GM20000 (cell line): ENCODE measurements around the gene RASGRP1.

Source experiments
- DNase-seq: peaks from one replicate; pipeline ENCODE4 v3.0.0; 2012; ENCODE audit warnings: low spot score
- TF ChIP-seq, protein P1 (sequence below): IDR thresholded peaks from 2 replicates; pipeline ENCODE4 v1.5.1; 2012; ENCODE audit warnings: mild to moderate bottlenecking, control low read depth; ENCODE audit errors: extremely low read depth, missing control alignments

The RASGRP1 gene

DNA sequence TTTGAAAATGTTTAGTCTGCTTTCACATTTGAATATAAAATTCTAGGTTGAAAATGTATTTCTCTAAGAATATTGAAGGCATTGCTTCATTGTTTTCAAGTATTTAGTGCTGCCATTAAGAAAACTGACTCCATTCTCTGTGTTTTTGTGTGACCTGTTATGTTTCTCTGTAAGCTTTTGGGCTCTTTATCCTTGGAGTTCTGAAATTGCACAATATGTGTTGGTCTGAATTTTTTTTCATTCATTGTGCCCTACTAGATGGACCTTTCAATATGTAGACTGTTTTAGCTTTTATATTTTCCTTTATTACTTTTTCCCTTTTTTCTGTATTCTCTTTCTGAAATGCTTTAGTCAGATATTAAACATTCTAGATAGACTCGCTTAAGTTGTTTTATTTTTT, 88.5 kb downstream of the RASGRP1 start:
- DNase-seq = no peak
- TF ChIP-seq, protein P1, sequence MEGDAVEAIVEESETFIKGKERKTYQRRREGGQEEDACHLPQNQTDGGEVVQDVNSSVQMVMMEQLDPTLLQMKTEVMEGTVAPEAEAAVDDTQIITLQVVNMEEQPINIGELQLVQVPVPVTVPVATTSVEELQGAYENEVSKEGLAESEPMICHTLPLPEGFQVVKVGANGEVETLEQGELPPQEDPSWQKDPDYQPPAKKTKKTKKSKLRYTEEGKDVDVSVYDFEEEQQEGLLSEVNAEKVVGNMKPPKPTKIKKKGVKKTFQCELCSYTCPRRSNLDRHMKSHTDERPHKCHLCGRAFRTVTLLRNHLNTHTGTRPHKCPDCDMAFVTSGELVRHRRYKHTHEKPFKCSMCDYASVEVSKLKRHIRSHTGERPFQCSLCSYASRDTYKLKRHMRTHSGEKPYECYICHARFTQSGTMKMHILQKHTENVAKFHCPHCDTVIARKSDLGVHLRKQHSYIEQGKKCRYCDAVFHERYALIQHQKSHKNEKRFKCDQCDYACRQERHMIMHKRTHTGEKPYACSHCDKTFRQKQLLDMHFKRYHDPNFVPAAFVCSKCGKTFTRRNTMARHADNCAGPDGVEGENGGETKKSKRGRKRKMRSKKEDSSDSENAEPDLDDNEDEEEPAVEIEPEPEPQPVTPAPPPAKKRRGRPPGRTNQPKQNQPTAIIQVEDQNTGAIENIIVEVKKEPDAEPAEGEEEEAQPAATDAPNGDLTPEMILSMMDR = no peak

DNA sequence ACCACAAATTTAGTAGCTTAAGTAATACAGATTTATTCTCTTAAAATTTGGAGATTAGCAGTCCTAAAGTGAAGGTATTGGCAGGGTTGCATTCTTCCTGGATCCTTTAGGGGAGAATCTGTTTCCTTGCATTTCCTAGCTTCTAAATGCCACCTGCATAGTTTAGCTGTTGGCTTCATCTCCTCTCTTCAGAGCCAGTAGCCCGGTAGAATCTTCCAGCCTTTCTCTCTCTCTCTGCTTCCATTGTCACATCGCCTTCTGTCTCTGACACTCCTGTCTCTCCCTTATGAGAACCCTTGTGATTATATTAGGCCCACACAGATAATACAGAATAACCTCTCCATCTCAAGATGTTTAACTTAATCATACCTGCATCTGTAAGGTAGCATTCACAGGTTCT, 89.3 kb downstream of the RASGRP1 start:
- DNase-seq = no peak
- TF ChIP-seq, protein P1 = no peak

DNA sequence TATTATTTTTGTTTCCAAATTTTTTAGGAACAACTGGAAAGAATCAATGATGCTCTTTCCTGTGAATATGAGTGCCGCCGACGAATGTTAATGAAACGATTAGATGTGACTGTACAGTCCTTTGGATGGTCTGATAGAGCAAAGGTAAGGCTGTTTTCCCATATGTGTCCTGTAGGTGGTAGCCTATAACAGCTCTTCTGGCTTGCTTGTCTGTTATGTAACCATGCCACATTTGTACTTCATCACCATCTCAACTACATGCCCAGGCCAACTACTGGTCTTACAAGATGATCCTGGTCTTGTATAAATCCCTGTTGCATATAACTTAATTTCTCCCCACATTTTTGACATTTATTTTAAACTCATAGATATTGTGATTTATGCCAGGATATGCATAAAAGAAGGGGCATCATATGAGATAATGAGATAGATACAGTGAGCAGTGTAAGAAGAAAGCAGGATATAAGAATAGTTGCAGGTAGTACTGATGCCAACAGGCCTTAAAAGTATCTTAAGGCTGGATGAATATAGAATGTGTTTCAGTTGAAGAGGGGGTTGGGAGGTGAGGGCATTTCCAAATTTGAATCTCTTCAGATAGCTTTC, 90.4 kb downstream of the RASGRP1 start:
- DNase-seq = peak; percentile 54
- TF ChIP-seq, protein P1 = peak; percentile 65

DNA sequence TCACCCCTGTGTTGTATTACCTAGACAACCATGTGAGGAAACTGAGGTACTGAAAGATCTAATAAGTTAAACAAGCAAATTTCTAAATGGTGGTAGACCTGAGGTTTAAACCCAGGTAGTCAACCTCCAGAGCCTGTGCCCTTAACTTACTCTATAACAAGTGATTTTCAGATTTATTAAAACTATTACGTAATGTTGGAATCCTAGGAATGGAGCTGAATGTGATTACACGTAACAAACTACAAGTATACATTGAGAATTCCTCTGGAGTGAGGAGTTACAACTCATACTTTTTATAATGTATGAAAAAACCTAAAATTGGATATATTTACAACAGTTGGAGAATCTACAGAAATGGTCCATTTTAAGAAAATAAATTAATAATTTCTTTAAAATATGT, 92.6 kb downstream of the RASGRP1 start:
- DNase-seq = no peak
- TF ChIP-seq, protein P1 = no peak

DNA sequence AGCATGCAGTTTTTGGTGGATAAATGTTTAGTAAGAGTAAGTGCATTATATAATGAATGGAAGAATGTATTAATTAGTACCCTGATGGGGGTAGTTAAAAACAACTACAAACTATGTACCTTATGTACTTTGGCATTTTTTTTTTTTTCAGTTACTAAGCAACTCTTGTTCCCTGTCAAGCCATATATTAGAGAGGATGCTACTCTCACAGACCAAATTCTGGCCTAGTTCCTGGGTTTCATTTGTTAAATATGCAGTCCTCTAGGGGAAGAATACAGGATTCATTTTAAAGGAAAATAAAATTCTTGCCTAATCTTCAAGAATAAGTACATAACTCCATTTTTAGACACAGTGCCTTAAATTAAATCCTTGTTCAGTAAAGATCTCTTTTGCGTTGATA, 93.8 kb downstream of the RASGRP1 start:
- DNase-seq = no peak
- TF ChIP-seq, protein P1 = no peak

DNA sequence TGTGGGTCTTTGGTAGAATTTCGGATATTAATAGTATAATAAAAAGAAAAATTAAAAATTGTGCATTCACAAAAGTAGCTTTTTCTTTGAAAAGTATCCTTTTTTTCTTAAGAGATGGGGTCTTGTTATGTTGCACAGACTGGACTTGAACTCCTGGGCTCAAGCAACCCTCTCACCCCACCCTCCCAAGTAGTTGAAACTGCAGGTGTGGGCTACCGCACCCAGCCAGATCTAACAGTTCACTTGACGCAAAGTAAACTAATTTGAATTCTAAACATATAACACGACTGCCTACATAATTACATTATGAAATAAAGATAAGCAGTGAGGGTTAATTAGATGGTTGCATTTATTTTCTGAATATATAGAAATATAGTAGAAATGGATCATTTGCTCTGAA, 99.9 kb downstream of the RASGRP1 start:
- DNase-seq = no peak
- TF ChIP-seq, protein P1 = no peak

DNA sequence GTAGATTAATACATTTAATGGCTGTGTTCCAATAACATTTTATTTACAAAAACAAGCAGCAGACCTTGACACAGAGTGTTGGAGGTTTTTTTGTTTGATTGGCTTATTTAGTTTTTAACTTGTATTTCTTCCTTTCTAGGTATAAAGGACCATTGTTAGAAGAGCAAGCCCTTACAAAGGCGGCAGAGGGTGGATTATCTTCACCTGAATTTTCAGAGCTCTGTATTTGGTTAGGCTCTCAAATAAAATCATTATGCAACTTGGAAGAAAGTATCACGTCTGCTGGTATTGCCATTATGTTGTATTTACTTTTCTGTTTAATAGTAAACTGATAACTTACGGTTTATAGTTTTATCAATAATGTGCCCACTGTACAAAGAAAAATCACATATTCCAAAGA, 100.7 kb downstream of the RASGRP1 start:
- TF ChIP-seq, protein P1 = no peak
- no peak for DNase-seq
